Lung (tissue), 12 donors: ENCODE results near the gene TMEM256. TPM values are rescaled to one million over a fixed set of nuclear protein-coding genes. Genes with fewer than 3 reads are reported as not detected.

Source experiments
- ATAC-seq: fragments of 200-7000 bp; cut with Tn5 transposase; one replicate; pipeline ENCODE4 v1.9.1; 2020; ENCODE audit warnings: moderate number of reproducible peaks; ENCODE audit not compliant: insufficient read depth, low FRiP score
- DNase-seq, 3 donors: peaks; one replicate each; pipeline ENCODE4 v3.0.0-alpha.2; 2013 to 2017
- H3K27ac ChIP-seq, 2 donors: one replicate each; pipeline ENCODE4 v1.5.1; 2013; ENCODE audit warnings: mild to moderate bottlenecking in 2 of 2, moderate library complexity in 2 of 2, control low read depth in 1 of 2, inconsistent platforms in 1 of 2, low read depth in 1 of 2, low read length in 1 of 2
- H3K27me3 ChIP-seq, 3 donors: one replicate each; pipeline ENCODE4 v1.5.1; 2013; ENCODE audit warnings: low read length in 2 of 3; ENCODE audit not compliant: control insufficient read depth in 3 of 3, insufficient read depth in 3 of 3
- H3K36me3 ChIP-seq, 4 donors: one replicate each; pipeline ENCODE4 v1.5.1; 2013; ENCODE audit warnings: low read length in 4 of 4, mild to moderate bottlenecking in 1 of 4, moderate library complexity in 1 of 4; ENCODE audit not compliant: control insufficient read depth in 4 of 4, insufficient read depth in 4 of 4
- H3K4me1 ChIP-seq, 5 donors: one replicate each; pipeline ENCODE4 v1.5.1; 2013; ENCODE audit warnings: low read length in 5 of 5, mild to moderate bottlenecking in 2 of 5, moderate library complexity in 1 of 5; ENCODE audit not compliant: control insufficient read depth in 5 of 5, insufficient read depth in 5 of 5
- H3K4me3 ChIP-seq: one replicate; pipeline ENCODE4 v1.5.1; 2013; ENCODE audit warnings: mild to moderate bottlenecking, control low read depth, moderate library complexity
- H3K9ac ChIP-seq, 2 donors: one replicate each; pipeline ENCODE4 v1.5.1; 2013; ENCODE audit warnings: low read length in 2 of 2, control low read depth in 1 of 2; ENCODE audit not compliant: insufficient read depth in 1 of 2
- H3K9me3 ChIP-seq, 4 donors: one replicate each; pipeline ENCODE4 v1.5.1; 2013; ENCODE audit warnings: low read length in 3 of 4, mild to moderate bottlenecking in 1 of 4, moderate library complexity in 1 of 4; ENCODE audit not compliant: control insufficient read depth in 4 of 4, insufficient read depth in 3 of 4
- WGBS, 2 donors: extraction: QIAGEN DNeasy Blood & Tissue Kit; methylation state at CpG; one replicate each; pipeline ENCODE4 v1.1.7; 2013; 5-methylcytosine and 5-hydroxymethylcytosine counted together
- polyA plus RNA-seq, 2 donors: library from polyadenylated mRNA; stranded (reverse); fragments of 200-250 nt; gene quantifications; one replicate each; pipeline ENCODE4 v1.2.1, GENCODE V29; 2013
- total RNA-seq, 2 donors: library from RNA; depleted of rRNA in 1 of 2; stranded (reverse); fragments of >200 nt in 1 of 2; gene quantifications; one replicate each; pipeline ENCODE4 v1.2.1, GENCODE V29; 2014 to 2021
- TF ChIP-seq, protein P1 (sequence below): IDR thresholded peaks from 2 replicates; pipeline ENCODE4 v1.5.1; 2012; ENCODE audit warnings: mild to moderate bottlenecking; ENCODE audit errors: control extremely low read depth, extremely low read depth
- donor health status: control.
- donor health status: control.
- donor health status: Bipolar disorder and iron deficiency.
- donor health status: healthy.
- donor health status: DM: yes; HTN: yes; CAD: no.

TMEM256 gene
- total and polyA plus RNA-seq, 4 donors, result 70.2 to 247 (median 75.1) TPM

DNA sequence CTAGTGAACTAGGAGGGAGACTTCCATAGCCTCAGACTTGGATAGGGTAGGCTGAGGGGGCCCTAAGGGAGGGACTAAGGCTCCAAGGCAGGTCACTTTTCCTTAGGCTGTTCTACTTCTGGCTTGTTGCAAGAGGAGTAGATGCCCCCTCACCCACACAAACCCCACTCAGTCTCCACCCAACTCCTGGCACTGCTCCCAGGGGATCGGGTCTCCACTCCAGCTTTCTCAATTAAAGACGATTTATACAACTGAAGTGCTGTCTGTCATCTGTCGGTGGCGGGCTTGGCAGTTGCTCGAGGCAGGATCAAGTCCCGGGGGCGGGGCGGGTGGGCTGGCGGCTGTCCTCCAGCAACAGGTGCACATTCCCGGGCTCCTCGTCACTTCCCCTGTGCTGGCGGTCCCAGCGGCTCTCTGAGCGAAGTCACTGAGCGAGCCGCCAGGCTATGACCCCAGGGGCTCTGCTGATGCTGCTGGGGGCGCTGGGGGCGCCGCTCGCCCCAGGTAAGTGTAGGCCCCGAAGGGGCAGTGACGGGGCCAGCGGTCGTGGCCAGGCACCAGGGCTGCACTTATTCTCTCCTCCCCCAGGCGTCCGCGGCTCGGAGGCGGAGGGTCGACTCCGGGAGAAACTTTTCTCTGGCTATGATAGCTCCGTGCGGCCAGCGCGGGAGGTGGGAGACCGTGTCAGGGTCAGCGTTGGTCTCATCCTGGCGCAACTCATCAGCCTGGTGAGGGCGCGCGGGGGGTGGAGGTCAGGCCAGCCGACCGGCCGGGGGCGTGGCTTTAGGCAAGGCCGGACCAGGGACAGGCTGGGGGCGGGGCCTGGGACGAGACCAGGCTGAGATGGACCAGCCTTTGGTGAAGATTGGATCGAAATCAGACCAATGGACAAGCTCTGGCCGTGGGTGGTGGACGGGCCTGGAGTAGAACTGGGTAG lies 41.1 kb upstream of the TMEM256 start, which contains the start of gene CHRNB1:
CHRNB1 (plus strand) TSS at position 380 of the 937 bp plus-strand sequence; CDS start at position 447, 67 bp downstream.
- TF ChIP-seq, protein P1, sequence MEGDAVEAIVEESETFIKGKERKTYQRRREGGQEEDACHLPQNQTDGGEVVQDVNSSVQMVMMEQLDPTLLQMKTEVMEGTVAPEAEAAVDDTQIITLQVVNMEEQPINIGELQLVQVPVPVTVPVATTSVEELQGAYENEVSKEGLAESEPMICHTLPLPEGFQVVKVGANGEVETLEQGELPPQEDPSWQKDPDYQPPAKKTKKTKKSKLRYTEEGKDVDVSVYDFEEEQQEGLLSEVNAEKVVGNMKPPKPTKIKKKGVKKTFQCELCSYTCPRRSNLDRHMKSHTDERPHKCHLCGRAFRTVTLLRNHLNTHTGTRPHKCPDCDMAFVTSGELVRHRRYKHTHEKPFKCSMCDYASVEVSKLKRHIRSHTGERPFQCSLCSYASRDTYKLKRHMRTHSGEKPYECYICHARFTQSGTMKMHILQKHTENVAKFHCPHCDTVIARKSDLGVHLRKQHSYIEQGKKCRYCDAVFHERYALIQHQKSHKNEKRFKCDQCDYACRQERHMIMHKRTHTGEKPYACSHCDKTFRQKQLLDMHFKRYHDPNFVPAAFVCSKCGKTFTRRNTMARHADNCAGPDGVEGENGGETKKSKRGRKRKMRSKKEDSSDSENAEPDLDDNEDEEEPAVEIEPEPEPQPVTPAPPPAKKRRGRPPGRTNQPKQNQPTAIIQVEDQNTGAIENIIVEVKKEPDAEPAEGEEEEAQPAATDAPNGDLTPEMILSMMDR, result no peak

GRCh38 chr17:7443499-7444485 lies 39.9 kb upstream of the TMEM256 start:
- TF ChIP-seq, protein P1, result no peak
- H3K9ac ChIP-seq, result no peak overlapping the region
- ATAC-seq (no peak), DNase-seq (no peak)
- peaks cover 0 to 48% (median 46%) of the 10 kb centered on the region in 3 donors for H3K27me3 ChIP-seq
- H3K4me1 ChIP-seq, result peaks cover 0 to 20% (median 7%) of the 10 kb centered on the region in 5 donors
- no peaks in the 10 kb centered on the region for H3K36me3 ChIP-seq
- H3K4me3 ChIP-seq, result no peak overlapping the region
- H3K27ac ChIP-seq, result no peak overlapping the region
- H3K9me3 ChIP-seq, result no peaks in the 10 kb centered on the region
- WGBS, 2 donors, result 82 to 87% methylated on average over 7 of the region's 7 CpGs

More for the DNA sequence above, 41.1 kb upstream of the TMEM256 start, which contains the start of gene CHRNB1:
- Histone ChIP-seq H3K4me1 (peaks cover 0 to 15% (median 7%) of the 10 kb centered on the region in 5 donors), H3K36me3 (no peaks in the 10 kb centered on the region), H3K27me3 (peaks cover 0 to 44% (median 38%) of the 10 kb centered on the region in 3 donors), H3K4me3 (no peak within 1 kb of the TSS), H3K27ac (peak within 1 kb of the TSS in 1 of 2 donors; percentile 37), H3K9ac (no peak within 1 kb of the TSS), H3K9me3 (no peaks in the 10 kb centered on the region)
- WGBS, 2 donors, result 3 to 8% methylated on average over 46 to 51 of the region's 51 CpGs
- DNase-seq (peak in 1 of 3 donors; percentile 59), ATAC-seq (peak; percentile 89)

- Histone ChIP-seq H3K27me3 (peaks cover 0 to 50% (median 44%) of the 10 kb centered on the region in 3 donors), H3K9ac (no peak overlapping the region), H3K36me3 (no peaks in the 10 kb centered on the region), H3K4me1 (peaks cover 0 to 31% (median 14%) of the 10 kb centered on the region in 5 donors), H3K4me3 (no peak overlapping the region), H3K27ac (no peak overlapping the region), H3K9me3 (no peaks in the 10 kb centered on the region)
- 95 to 96% methylated on average over 2 of the region's 2 CpGs for WGBS, 2 donors
- DNase-seq (no peak), ATAC-seq (no peak)
- TF ChIP-seq, protein P1, result no peak
Observed at GRCh38 chr17:7442142-7442541, 38.2 kb upstream of the TMEM256 start.
